T-helper 22 cell (primary cell): Measurements from ENCODE around the gene EXOC4.

ENCODE experiments used
- DNase-seq: peaks from one replicate; pipeline ENCODE4 v3.0.0-alpha.2; 2020; ENCODE audit warnings: low read depth

EXOC4 gene

GRCh38 chr7:133491846-133492652 lies 239.2 kb downstream of the EXOC4 start:
- no peak for DNase-seq

- no peak for DNase-seq
These were observed 244.2 kb downstream of the EXOC4 start for GRCh38 chr7:133497061-133497460.

GRCh38 chr7:133501771-133502170 lies 248.9 kb downstream of the EXOC4 start:
- DNase-seq = no peak

GRCh38 chr7:133502498-133502897 lies 249.6 kb downstream of the EXOC4 start:
- no peak for DNase-seq

- no peak for DNase-seq
These were observed 250.1 kb downstream of the EXOC4 start for GRCh38 chr7:133502972-133503371.

GRCh38 chr7:133504825-133505224 lies 251.9 kb downstream of the EXOC4 start:
- no peak for DNase-seq

GRCh38 chr7:133509822-133510221 lies 256.9 kb downstream of the EXOC4 start:
- DNase-seq = no peak

- DNase-seq = no peak
These were observed 257.6 kb downstream of the EXOC4 start for GRCh38 chr7:133510326-133511055.

- no peak for DNase-seq
These were observed 258.4 kb downstream of the EXOC4 start for GRCh38 chr7:133511252-133511651.

- DNase-seq = no peak
These were observed 258.8 kb downstream of the EXOC4 start for GRCh38 chr7:133511708-133512107.

GRCh38 chr7:133512560-133512959 lies 259.7 kb downstream of the EXOC4 start:
- no peak for DNase-seq

- no peak for DNase-seq
These were observed 260.7 kb downstream of the EXOC4 start for GRCh38 chr7:133513608-133514007.

GRCh38 chr7:133514551-133514950 lies 261.7 kb downstream of the EXOC4 start:
- no peak for DNase-seq

- no peak for DNase-seq
These were observed 264.9 kb downstream of the EXOC4 start for GRCh38 chr7:133517766-133518165.

- no peak for DNase-seq
These were observed 265.8 kb downstream of the EXOC4 start for GRCh38 chr7:133518718-133519117.

- no peak for DNase-seq
These were observed 267.4 kb downstream of the EXOC4 start for GRCh38 chr7:133520248-133520647.

GRCh38 chr7:133522501-133522900 lies 269.6 kb downstream of the EXOC4 start:
- DNase-seq = no peak

- DNase-seq = no peak
These were observed 275.9 kb downstream of the EXOC4 start for GRCh38 chr7:133528796-133529195.

GRCh38 chr7:133529861-133530260 lies 277.0 kb downstream of the EXOC4 start:
- no peak for DNase-seq

- no peak for DNase-seq
These were observed 277.8 kb downstream of the EXOC4 start for GRCh38 chr7:133530682-133531081.

GRCh38 chr7:133534816-133535215 lies 281.9 kb downstream of the EXOC4 start:
- no peak for DNase-seq

- DNase-seq = no peak
These were observed 282.4 kb downstream of the EXOC4 start for GRCh38 chr7:133535308-133535707.

GRCh38 chr7:133536450-133536849 lies 283.6 kb downstream of the EXOC4 start:
- no peak for DNase-seq
